Common myeloid progenitor, CD34-positive (primary cell): ENCODE results near the gene KARS1.
"Not testable (repeated sequence)": the region's sequence is repeated elsewhere in the genome, so short reads cannot be mapped to it uniquely, and the experiment has no call there.

Experiments
- CTCF ChIA-PET: fragments of 350-600 bp; sonication (Branson Sonifier 250); formaldehyde crosslinking; loops from one replicate; lab custom pipeline; 2021; ENCODE audit warnings: antibody characterized with exemption; lab: Charles Lee
- POLR2A ChIA-PET: fragments of 350-600 bp; sonication (Branson Sonifier 250); formaldehyde crosslinking; loops from one replicate; lab custom pipeline; 2021; ENCODE audit warnings: antibody characterized with exemption; lab: Charles Lee
- DNase-seq, 3 donors: peaks; one replicate each; pipeline versions ENCODE4 v3.0.0 to v3.0.0-alpha.2; 2013
- H3K27ac ChIP-seq, 2 experiments: 1 replicate in 1 of 2; 2 replicates in 1 of 2; pipeline ENCODE4 v1.7.0; 2013; ENCODE audit warnings: inconsistent platforms in 2 of 2, low read length in 2 of 2, mild to moderate bottlenecking in 2 of 2, low read depth in 1 of 2, moderate library complexity in 1 of 2; ENCODE audit not compliant: severe bottlenecking in 2 of 2, insufficient read depth in 1 of 2, poor library complexity in 1 of 2
- H3K27me3 ChIP-seq, 5 experiments: replicated peaks in 2 of 5; 1 replicate in 3 of 5; 2 replicates in 2 of 5; pipeline versions ENCODE4 v1.6.1 to v1.7.0; 2013; ENCODE audit warnings: low read length in 4 of 5, mild to moderate bottlenecking in 2 of 5, moderate library complexity in 2 of 5, inconsistent platforms in 1 of 5; ENCODE audit not compliant: insufficient read depth in 5 of 5, control insufficient read depth in 4 of 5
- H3K36me3 ChIP-seq, 4 experiments: 1 replicate in 2 of 4; 2 replicates in 2 of 4; pipeline versions ENCODE4 v1.6.1 to v1.7.0; 2013; ENCODE audit warnings: low read length in 3 of 4, control low read depth in 1 of 4, mild to moderate bottlenecking in 1 of 4; ENCODE audit not compliant: control insufficient read depth in 4 of 4, insufficient read depth in 4 of 4
- H3K4me1 ChIP-seq, 4 experiments: 1 replicate in 3 of 4; 2 replicates in 1 of 4; pipeline versions ENCODE4 v1.6.1 to v1.7.1; 2013; ENCODE audit warnings: low read length in 3 of 4, mild to moderate bottlenecking in 3 of 4, control low read depth in 1 of 4, inconsistent platforms in 1 of 4, moderate library complexity in 1 of 4; ENCODE audit not compliant: control insufficient read depth in 4 of 4, insufficient read depth in 4 of 4; ENCODE audit errors: control extremely low read depth in 1 of 4
- H3K4me3 ChIP-seq, 7 experiments: 1 replicate in 4 of 7; 2 replicates in 3 of 7; pipeline versions ENCODE4 v1.5.1 to v1.7.0; 2013; ENCODE audit warnings: mild to moderate bottlenecking in 7 of 7, low read length in 6 of 7, moderate library complexity in 6 of 7, inconsistent platforms in 2 of 7, low read depth in 2 of 7, control low read depth in 1 of 7; ENCODE audit not compliant: insufficient read depth in 4 of 7, control insufficient read depth in 1 of 7; ENCODE audit errors: extremely low read depth in 1 of 7
- H3K9me3 ChIP-seq, 5 experiments: 1 replicate in 4 of 5; 2 replicates in 1 of 5; pipeline versions ENCODE4 v1.6.1 to v1.7.1; 2013; ENCODE audit warnings: low read length in 4 of 5, mild to moderate bottlenecking in 2 of 5, inconsistent platforms in 1 of 5, low read depth in 1 of 5, moderate library complexity in 1 of 5; ENCODE audit not compliant: control insufficient read depth in 4 of 5, insufficient read depth in 2 of 5; ENCODE audit errors: control extremely low read depth in 1 of 5
- WGBS: methylation state at CpG from one replicate; pipeline ENCODE4 v1.1.5; 2013; ENCODE audit not compliant: insufficient coverage; 5-methylcytosine and 5-hydroxymethylcytosine counted together

KARS1 gene

GRCh38 chr16:75606507-75606906 is 41.0 kb downstream of the KARS1 start:
- peaks cover 29 to 75% (median 57%) of the 10 kb centered on the region in 4 experiments for H3K36me3 ChIP-seq
- H3K4me3 ChIP-seq: no peak overlapping the region
- peaks cover 7 to 16% (median 13%) of the 10 kb centered on the region in 5 experiments for H3K9me3 ChIP-seq
- no peak for DNase-seq
- POLR2A ChIA-PET: no interaction called here
- H3K27me3 ChIP-seq: no peaks in the 10 kb centered on the region
- whole genome bisulfite sequencing: no CpG with 5 or more reads among the region's 1 CpG
- H3K27ac ChIP-seq: no peak overlapping the region
- H3K4me1 ChIP-seq: no peaks in the 10 kb centered on the region
- CTCF ChIA-PET: interaction anchor here (1.8 kb wide), 1 partner anchor 15 kb away, joined by 7 read pairs; no protein-coding TSS in a partner anchor

DNA sequence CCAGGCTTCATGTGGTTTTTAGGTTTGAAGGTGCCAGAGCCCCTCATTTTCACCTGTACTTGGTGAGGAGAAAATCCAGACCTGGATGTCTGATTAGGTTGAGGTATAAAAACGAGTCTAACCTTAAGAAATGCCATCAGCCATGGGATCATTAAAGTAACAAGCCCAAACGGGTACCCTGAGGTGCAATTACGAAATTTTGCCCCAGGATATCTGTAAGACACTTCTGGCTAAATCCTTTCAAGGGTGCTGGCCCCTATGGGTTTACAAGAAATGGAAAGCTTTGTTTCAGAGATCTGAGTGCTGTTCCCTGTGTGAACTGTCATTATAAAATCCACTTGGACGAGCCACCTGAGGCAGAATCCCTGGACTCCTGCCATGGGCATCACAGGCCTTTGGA is 44.2 kb downstream of the KARS1 start:
- peaks cover 34 to 72% (median 55%) of the 10 kb centered on the region in 4 experiments for H3K36me3 ChIP-seq
- no peak overlapping the region for H3K27ac ChIP-seq
- no peaks in the 10 kb centered on the region for H3K4me1 ChIP-seq
- H3K27me3 ChIP-seq: no peaks in the 10 kb centered on the region
- WGBS: 97% methylated on average over 4 of the region's 4 CpGs
- DNase-seq: no peak
- CTCF ChIA-PET: interaction anchor here (1.1 kb wide), 1 partner anchor 18 kb away, joined by 4 read pairs; no protein-coding TSS in a partner anchor
- peaks cover 7 to 16% (median 13%) of the 10 kb centered on the region in 5 experiments for H3K9me3 ChIP-seq
- POLR2A ChIA-PET: interaction anchor here (0.7 kb wide), 1 partner anchor 56 kb away, joined by 3 read pairs; no protein-coding TSS in a partner anchor
- H3K4me3 ChIP-seq: no peak overlapping the region

DNA sequence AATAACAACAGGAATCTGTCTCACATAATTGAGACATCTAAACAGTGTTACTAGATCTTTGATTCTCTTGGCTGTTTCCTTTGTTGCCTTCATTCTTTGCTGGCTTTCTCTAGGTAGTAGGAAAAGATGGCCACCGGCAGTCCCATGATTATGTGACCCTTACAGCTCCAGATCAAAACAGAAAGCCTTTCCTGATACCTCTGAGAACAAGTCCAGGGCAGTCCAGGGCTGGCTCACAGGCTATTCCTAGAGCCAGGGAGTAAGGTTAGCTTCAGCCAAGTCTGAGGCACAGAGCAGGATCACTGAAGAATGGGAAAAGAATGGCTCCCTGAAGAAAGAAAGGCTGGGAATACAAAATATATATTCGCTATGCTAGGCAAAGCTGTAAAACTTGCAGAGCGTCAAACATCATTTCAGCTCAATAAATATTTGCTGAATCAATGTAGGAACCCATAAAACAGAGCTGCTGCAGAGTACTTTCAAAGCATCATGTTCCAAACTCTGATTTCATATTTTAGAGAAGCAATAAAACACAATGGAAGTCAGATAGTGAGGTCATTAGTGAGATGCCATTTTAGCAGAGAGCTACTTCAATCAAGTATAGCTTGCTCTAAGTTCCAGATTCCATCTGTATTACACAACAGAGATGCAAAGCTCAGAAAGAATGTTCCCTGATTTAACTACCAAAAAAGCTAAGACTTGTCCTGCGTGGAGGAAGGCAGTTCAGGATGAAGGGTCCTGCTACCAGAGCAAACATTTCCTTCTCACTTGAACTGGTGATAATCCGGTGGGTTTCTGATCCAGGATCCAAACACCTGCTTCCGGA is 47.8 kb downstream of the KARS1 start:
- no peaks in the 10 kb centered on the region for H3K27me3 ChIP-seq
- no peak overlapping the region for H3K4me3 ChIP-seq
- ChIA-PET CTCF (interaction anchor here (1.2 kb wide), 1 partner anchor 10 kb away, joined by 4 read pairs; no protein-coding TSS in a partner anchor), POLR2A (no interaction called here)
- H3K9me3 ChIP-seq: peaks cover 6 to 18% (median 12%) of the 10 kb centered on the region in 5 experiments
- no peak for DNase-seq
- peaks cover 24 to 56% (median 46%) of the 10 kb centered on the region in 4 experiments for H3K36me3 ChIP-seq
- no peak overlapping the region for H3K27ac ChIP-seq
- 98% methylated on average over 6 of the region's 6 CpGs for WGBS
- peaks cover 3 to 7% (median 4%) of the 10 kb centered on the region in 4 experiments for H3K4me1 ChIP-seq

DNA sequence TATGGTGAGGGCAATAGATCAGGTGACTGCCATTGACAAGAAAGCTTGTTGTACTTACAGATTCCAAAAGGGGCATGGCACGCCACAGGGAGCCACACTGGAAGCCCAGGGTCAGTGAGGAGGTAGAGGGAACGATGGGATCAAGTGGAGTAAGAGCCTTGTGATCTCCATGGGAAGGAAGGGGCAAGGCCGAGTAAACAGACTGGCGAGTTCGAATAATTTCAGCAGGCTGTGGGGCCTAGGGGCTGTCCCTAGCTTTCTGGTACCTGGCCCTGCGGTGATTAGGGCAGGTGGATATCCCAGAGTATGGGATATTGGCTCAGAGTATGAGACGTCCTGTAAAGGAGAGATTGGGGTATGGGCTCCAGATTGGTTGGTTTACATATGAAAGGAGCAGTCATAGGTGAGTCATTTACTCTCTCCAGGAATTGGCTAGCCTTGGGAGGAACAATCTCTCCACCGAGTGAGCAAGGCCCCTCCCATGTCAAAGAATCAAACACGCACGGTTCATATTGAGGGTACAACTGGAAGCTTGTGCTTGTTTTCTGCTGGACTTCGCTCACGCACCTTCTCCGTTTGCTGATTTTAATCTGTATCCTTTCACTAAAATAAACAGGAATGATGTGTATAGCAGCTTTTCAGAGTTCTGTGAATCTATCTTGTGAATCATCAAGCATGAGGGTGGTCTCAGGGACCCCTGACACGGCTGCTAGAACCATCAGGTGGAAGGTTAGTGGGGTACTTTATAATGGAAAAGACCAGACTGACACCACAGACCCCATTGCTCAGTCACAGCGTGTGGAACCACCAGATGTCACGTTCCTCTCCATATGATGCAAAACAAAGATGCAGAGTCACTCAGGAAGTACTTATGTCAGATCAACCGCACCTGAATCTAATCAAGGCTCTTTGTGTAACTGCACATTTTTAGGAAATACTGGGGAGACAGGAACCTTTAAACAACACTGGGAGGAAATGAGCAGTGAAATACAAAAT is 53.3 kb downstream of the KARS1 start:
- WGBS: 72% methylated on average over 14 of the region's 17 CpGs

DNA sequence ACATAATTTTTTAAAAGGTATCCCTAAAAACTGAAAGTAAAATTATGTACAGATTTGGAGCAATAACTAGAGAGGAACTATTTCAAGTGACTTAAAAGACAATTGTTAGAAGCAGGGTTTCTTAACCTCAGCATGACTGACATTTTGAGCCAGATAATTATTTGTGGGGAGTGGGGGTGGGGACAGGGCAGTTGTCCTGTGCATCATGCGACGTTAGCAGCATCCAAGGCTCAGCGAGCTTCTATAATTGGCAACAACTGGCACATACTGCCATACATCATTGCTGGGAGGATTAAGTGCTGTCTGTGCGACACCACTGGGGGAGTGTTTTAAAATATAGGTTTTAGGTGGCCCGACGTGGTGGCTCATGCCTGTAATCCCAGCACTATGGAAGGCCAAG is 54.2 kb downstream of the KARS1 start:
- Histone ChIP-seq H3K4me1 (peaks cover 9 to 24% (median 15%) of the 10 kb centered on the region in 4 experiments), H3K36me3 (peaks cover 2 to 17% (median 12%) of the 10 kb centered on the region in 4 experiments), H3K27ac (no peak overlapping the region), H3K27me3 (no peaks in the 10 kb centered on the region), H3K9me3 (peaks cover 0 to 5% (median 0%) of the 10 kb centered on the region in 5 experiments), H3K4me3 (no peak overlapping the region)
- no peak for DNase-seq
- 94% methylated on average over 6 of the region's 6 CpGs for WGBS
- POLR2A ChIA-PET: no interaction called here
- CTCF ChIA-PET: interaction anchor here (0.9 to 1.2 kb wide), 2 partner anchors 14 to 29 kb away, joined by 3 read pairs; no protein-coding TSS in a partner anchor

More for the DNA sequence above, 53.3 kb downstream of the KARS1 start:
- H3K9me3 ChIP-seq: peaks cover 0 to 5% (median 0%) of the 10 kb centered on the region in 5 experiments
- no peak overlapping the region for H3K4me3 ChIP-seq
- CTCF ChIA-PET: interaction anchor here (0.8 to 1.2 kb wide), 3 partner anchors 15 to 30 kb away, joined by 3 read pairs; no protein-coding TSS in a partner anchor
- H3K4me1 ChIP-seq: peaks cover 9 to 24% (median 15%) of the 10 kb centered on the region in 4 experiments
- peaks cover 2 to 15% (median 11%) of the 10 kb centered on the region in 4 experiments for H3K36me3 ChIP-seq
- H3K27ac ChIP-seq: no peak overlapping the region
- peak; percentile 80 to 95 (median 90) for DNase-seq
- H3K27me3 ChIP-seq: no peaks in the 10 kb centered on the region
- POLR2A ChIA-PET: no interaction called here

DNA sequence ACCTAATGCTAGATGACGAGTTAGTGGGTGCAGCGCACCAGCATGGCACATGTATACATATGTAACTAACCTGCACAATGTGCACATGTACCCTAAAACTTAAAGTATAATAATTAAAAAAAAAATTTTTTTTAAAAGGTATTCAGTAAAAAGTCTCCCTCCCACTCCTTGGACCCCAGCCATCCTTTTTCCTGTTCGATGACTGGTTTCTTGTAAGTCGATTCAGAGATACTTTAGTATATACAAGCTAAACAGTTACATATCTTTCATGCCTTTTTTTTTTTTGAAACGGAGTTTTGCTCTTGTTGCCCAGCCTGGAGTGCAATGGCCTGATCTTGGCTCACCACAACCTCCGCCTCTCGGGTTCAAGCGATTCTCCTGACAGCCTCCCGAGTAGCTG is 55.5 kb downstream of the KARS1 start:
- CTCF ChIA-PET: interaction anchor here (0.8 kb wide), 1 partner anchor 26 kb away, joined by 3 read pairs; no protein-coding TSS in a partner anchor

More for the DNA sequence above, 55.5 kb downstream of the KARS1 start:
- peaks cover 9 to 24% (median 15%) of the 10 kb centered on the region in 4 experiments for H3K4me1 ChIP-seq
- peaks cover 2 to 14% (median 3%) of the 10 kb centered on the region in 4 experiments for H3K36me3 ChIP-seq
- H3K27me3 ChIP-seq, H3K27ac ChIP-seq, DNase-seq, H3K4me3 ChIP-seq, POLR2A ChIA-PET, H3K9me3 ChIP-seq: not testable (repeated sequence)
- 91% methylated on average over 5 of the region's 9 CpGs for WGBS
